Measurements from ENCODE around the gene AGPAT1. TPM values are rescaled to one million over a fixed set of nuclear protein-coding genes. Genes with fewer than 3 reads are reported as not detected.
A peak's percentile ranks its signal among the peaks of the same experiment; 100 is the strongest.
"Not testable (repeated sequence)": the region's sequence is repeated elsewhere in the genome, so short reads cannot be mapped to it uniquely, and the experiment has no call there.

Gene AGPAT1
- total RNA-seq, 1 donor from 2014 or later: 39.9 TPM

- DNase-seq (ENCODE audit: low spot score): no peak
These were observed 25.0 kb upstream of the AGPAT1 start for GRCh38 chr6:32200711-32201475.

DNA sequence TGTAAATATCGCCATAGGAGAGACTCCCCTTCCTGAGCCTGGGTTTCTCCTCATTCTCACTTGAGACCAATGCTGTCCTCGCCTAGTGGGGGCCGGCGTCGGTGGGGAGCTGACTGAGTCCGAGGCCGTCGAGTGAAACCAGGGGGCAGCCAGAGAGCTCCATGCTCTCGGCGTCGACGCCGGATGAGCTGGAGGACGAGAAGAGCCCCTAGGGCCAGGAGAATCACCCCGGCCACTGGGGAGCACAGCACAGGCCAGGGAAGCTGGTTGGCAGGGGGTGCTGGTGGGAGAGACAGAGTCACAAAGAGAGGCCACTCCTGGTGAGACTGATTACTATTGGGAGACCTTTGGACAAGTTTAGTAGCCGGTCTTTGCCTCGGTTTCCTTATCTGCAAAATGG, 23.0 kb upstream of the AGPAT1 start:
- no peak for DNase-seq (ENCODE audit: low spot score)

- no peak for DNase-seq (ENCODE audit: low spot score)
These were observed 22.4 kb upstream of the AGPAT1 start for GRCh38 chr6:32198345-32198696.

- peak; percentile 87 for DNase-seq (ENCODE audit: low spot score)
These were observed 21.1 kb upstream of the AGPAT1 start for GRCh38 chr6:32196682-32197616.

- DNase-seq (ENCODE audit: low spot score): peak; percentile 96
These were observed 20.2 kb upstream of the AGPAT1 start for GRCh38 chr6:32195902-32196681.

- peak; percentile 100 for DNase-seq (ENCODE audit: low spot score)
These were observed 19.7 kb upstream of the AGPAT1 start for GRCh38 chr6:32195652-32195901.

DNA sequence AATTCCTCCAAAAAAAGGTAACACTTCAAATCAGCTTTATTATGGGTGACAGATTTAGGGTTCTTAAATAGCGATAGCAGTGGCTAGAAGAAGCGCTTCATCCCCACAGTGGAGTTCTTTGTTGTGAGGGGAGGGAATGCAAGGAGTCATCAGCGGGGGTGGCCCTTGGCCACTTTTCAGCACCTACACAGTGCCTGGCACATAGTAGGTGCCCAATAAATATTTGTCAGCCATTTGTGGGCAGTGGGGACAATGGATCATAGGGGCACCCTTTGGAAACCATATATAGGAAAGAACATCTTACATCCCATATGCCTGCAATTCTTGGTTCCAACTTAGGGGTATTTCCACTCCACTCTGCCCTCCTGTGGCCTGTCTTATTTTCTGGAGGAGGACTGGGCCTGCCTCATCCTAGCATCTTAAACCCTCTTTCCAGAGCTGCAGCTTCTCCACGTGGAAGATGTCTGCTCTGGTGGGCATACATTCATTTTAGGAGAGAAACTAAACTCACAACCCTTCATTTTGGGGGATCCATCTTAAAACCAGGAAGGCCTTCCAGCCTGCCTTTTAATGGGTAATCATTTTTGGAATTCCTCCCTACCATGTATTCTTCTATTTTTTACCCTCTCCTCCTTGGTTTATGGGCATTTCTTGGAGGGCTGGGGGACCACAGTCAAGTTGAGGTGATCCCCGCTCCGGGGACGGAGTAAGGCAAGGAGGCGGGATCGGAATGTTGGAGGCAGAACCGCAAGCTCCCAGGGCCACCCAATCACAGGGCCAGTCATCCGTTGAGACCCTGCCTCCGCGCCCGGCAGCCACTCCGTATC, 19.2 kb upstream of the AGPAT1 start:
- no peak for DNase-seq (ENCODE audit: low spot score)

GRCh38 chr6:32194388-32194787, 18.5 kb upstream of the AGPAT1 start:
- no peak for DNase-seq (ENCODE audit: low spot score)

DNA sequence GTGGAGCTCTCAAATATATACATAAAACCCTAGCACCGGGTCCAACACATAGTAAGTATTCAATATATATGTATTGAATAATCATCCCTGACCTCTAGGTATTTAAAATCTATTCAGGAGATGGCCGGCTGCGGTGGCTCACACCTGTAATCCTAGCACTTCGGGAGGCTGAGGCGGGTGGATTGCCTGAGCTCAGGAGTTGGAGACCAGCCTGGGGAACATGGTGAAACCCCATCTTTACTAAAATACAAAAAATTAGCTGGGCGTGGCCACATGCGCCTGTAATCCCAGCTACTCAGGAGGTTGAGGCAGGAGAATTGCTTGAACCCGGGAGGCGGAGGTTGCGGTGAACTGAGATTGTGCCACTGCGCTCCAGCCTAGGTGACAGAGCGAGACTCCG, 17.2 kb upstream of the AGPAT1 start:
- not testable (repeated sequence) for DNase-seq (ENCODE audit: low spot score)

GRCh38 chr6:32192608-32193039, 16.7 kb upstream of the AGPAT1 start, which contains the start of gene GPSM3:
TSS of gene GPSM3 (minus strand) at chr6:32192643. CDS start at chr6:32192513, 130 bp downstream.
- no peak for DNase-seq (ENCODE audit: low spot score)

DNA sequence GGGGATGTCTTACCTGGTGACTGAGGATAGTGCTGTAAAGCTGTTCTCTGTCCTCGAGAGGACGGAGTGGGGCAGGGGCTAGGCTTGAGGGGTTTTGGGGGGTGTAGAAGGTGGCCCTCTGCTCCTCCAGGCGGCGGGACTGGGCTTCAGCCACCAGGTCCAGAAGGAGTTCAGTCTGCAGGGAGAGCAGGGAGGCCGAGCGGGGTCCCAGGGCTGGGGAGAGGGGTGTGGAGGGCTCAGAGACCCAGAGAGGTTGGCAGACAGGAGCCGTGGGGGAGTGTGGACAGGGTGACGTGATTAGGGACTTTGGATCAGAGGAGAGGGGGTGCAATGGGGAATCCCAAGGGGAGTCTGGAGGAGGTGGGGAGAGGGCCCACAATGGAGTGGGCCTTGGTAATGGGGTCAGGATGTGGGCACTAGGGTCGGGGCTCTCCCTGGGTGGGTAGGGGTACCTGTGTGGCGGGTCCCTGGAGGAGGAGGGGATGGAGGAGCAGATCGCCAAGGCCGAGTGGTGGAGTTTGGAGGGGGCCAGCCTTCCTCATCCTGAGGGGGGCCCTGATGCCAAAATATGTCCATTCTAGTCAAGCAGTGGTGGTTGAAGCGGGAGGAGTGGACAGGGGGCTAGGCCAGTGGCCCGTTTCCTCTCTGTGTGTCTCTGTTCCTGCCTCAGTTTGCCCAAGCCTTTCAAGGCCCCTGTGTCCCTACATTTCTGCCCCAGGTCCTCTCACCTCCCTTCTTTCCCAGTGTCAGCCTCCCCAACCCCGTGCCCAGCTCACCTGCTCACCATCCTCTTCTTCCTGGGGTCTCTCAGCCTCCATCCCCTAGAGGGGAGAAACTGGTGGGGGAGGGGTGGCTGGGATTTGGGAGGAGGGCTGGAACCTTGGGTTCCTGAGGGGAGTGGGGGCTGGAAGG, 16.1 kb upstream of the AGPAT1 start:
- DNase-seq (ENCODE audit: low spot score): no peak

DNA sequence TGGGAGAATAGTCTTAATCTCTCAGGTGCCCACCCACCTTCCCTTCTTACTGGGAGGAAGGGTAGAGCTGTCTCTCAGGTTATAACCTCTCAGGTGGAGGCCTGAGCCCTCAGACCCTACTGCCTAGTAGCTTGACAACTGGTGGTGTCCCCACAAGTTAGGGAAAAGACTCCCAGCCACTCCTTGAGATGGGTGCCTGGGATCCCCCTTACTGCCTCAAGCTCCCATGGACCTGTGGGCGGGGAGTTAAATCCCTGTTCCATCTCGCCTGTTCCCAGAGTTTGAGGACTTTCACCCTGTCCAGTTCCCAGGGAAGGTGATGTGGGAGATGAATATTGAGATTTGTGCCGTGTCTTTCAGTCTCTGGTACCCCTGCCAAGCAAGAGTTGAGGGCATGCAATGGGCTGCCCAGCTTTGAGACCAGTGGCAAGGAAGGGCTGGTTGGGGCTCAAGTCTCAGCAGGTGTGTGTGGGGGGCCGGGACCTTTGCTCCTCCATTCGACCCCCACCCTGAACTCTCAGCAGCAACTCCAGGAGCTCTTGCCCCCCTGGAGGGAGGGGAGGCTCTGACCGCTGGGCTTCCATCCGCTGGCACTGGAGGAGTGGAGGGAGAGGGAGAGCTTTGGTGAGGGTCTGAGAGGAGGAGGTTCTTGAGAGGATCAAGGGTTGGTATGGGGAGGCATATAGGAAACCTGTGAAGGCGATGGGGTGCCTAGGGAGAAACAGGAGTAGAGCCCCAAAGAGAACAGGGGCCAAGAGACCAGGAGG, 15.2 kb upstream of the AGPAT1 start:
- DNase-seq (ENCODE audit: low spot score): no peak

DNA sequence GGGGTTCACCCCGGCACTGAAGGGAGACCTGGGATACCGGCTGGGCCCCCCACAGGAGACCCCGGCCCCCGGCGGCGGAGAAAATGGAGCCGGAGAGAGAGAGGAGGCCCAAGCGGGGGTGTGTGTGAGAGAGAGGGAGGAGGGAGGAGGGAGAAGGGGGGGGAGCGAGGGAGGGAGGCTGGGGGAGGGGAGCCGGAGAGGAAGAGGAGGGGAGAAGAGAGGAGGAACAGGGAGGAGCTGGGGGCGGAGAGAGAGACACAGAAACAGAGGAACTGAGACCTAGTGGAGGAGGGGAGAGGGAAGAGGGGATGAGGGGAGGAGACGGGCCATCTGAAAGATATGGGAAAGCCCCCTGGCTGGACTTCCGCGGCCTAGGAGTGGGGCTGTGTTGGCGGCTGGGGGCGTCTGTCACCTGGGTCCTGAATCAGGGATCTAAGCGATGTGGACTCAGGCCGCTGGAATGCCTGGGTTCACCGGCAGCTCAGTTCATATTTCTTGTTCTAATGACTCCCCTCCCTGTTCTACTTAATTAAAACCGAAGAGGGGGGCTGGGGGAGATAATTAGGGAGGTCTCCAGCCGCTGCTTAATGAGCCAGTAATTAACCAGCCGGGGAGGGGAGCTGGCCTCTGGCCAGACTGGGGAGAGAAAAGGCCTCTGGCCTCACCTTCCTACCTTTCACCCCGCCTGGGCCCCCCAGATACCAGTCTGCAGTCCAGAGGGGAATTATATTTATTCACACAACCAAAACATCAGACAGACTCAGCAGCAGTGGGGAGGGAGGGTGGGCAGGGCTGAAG, 14.4 kb upstream of the AGPAT1 start, which contains the start of gene PBX2:
Gene PBX2 (minus strand): TSS at position 149 of the 798 bp plus-strand sequence. CDS start 287 bp downstream, outside the sequence.
- DNase-seq (ENCODE audit: low spot score): no peak

- DNase-seq (ENCODE audit: low spot score): no peak
These were observed 13.8 kb upstream of the AGPAT1 start for GRCh38 chr6:32189742-32190053.

- DNase-seq (ENCODE audit: low spot score): no peak
These were observed 13.3 kb upstream of the AGPAT1 start for GRCh38 chr6:32189069-32189741.

DNA sequence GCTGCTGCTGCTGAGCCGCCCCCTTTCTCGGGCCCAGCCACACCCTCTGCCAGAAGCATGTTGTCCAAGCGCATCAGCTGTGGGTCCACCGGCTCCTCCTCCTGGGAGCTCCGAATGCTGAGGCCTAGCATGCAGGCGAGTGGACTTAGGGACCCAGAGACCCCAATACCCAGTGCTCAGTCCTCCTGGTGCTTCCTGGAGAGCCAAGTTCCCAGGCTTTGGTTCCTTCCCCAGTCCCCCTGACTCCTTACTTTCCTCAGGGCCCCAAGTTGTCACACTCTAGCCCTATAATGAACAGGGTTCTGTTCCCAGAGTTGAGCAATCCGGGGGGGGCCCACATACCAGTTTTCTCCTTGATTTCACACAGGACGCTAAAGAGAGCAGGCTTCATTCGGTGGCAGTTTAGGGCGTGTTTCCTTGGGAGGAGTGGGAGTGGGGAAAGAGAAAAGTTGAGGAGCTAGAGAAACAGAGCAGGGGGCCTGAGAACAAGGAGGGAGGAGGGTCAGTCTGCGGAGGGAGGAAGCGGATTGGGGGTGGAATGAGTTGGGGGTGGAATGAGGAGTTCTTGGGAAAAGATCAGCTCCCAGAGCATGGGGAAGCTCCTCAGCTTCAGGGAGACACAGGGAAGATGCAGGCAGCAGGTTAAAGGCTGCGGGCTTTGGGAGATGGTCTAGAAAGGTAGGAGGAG, 12.6 kb upstream of the AGPAT1 start:
- DNase-seq (ENCODE audit: low spot score): no peak

Data from mesenteric fat pad (tissue), 1 donor.